K562 (cell line): ENCODE data around the gene OSBPL1A. TPM values are rescaled to one million over a fixed set of nuclear protein-coding genes. Genes with fewer than 3 reads are reported as not detected.
A peak's percentile ranks its signal among the peaks of the same experiment; 100 is the strongest.

Experiments used
- ADNP ChIP-seq: fragments of 200-800 bp; sonication (Bioruptor generic); IDR thresholded peaks from 2 replicates; pipeline ENCODE4 v1.6.1; 2016; ENCODE audit warnings: missing genetic modification characterization, missing compliant biosample characterization
- E2F3 ChIP-seq: fragments of 250-450 bp; sonication (Bioruptor Pico); IDR thresholded peaks from 2 replicates; pipeline ENCODE4 v1.4.0; 2020; ENCODE audit warnings: mild to moderate bottlenecking
- GTF2E2 ChIP-seq: fragments of 200-800 bp; sonication (Bioruptor generic); IDR thresholded peaks from 2 replicates; pipeline ENCODE4 v1.6.1; 2016; ENCODE audit warnings: missing genetic modification characterization, missing compliant biosample characterization
- MEF2A ChIP-seq: IDR thresholded peaks from 2 replicates; pipeline ENCODE4 v1.6.1; 2011; ENCODE audit warnings: low read depth, mild to moderate bottlenecking, low read length, moderate library complexity; ENCODE audit not compliant: control insufficient read depth
- RAD21 ChIP-seq, 2 experiments: fragments of 250-450 bp in 1 of 2; fragments of 450-650 bp in 1 of 2; sonication (Bioruptor Pico) in 1 of 2; formaldehyde crosslinking in 1 of 2; IDR thresholded peaks in 1 of 2; conservative IDR thresholded peaks in 1 of 2; 2 replicates each; pipeline versions ENCODE4 v1.4.0 to v1.8.0; 2020 to 2022; ENCODE audit warnings: mild to moderate bottlenecking in 2 of 2, moderate library complexity in 1 of 2
- YY1 ChIP-seq, 3 experiments: IDR thresholded peaks; 2 replicates each; pipeline ENCODE4 v1.6.1; 2011; ENCODE audit warnings: low read length in 2 of 3, mild to moderate bottlenecking in 2 of 3, moderate library complexity in 2 of 3, borderline replicate concordance in 1 of 3, control low read depth in 1 of 3, low read depth in 1 of 3; ENCODE audit not compliant: insufficient read depth in 3 of 3, insufficient replicate concordance in 2 of 3, control insufficient read depth in 1 of 3, insufficient read length in 1 of 3; ENCODE audit errors: extremely low read depth in 1 of 3
- polyA plus RNA-seq, 8 experiments: library from polyadenylated mRNA; depleted of rRNA in 4 of 8; stranded (reverse) in 5 of 8; unstranded in 3 of 8; fragments of >200 nt; fragmentation: Nextera tagmentation in 2 of 8; fragmentation: Illumina TruSeq in 1 of 8; extraction: Ambion mirVana in 2 of 8; extraction: Trizol in 1 of 8; gene quantifications; 2 replicates each; pipeline versions ENCODE4 v1.2.1 to v1.2.3, GENCODE V29; 2011 to 2014; ENCODE audit warnings: inconsistent platforms in 1 of 8, missing spikeins in 1 of 8
- total RNA-seq, 7 experiments: library from RNA; depleted of rRNA in 6 of 7; stranded (reverse); fragments of >200 nt in 6 of 7; fragmentation: Illumina TruSeq in 2 of 7; extraction: Trizol in 2 of 7; gene quantifications; 2 replicates each; pipeline versions ENCODE4 v1.2.1 to v1.2.3, GENCODE V29; 2011 to 2021; ENCODE audit warnings: low replicate concordance in 1 of 7
- TF ChIP-seq, protein P1 (sequence below): IDR thresholded peaks from 2 replicates; pipeline ENCODE4 v1.6.1; 2016; ENCODE audit warnings: missing genetic modification characterization, missing compliant biosample characterization
- TF ChIP-seq, protein P2 (sequence below), 2 experiments: fragments of 450-650 bp; formaldehyde crosslinking in 1 of 2; IDR thresholded peaks; 2 replicates each; pipeline versions ENCODE4 v1.4.0 to v1.6.1; 2014 to 2020; ENCODE audit warnings: mild to moderate bottlenecking in 2 of 2, borderline replicate concordance in 1 of 2, low read depth in 1 of 2

Gene OSBPL1A
- total and polyA plus RNA-seq, 9 of the 15 experiments (the other 6 are each of a cell fraction or from before 2014, with no cell fraction given): 0.40 to 0.49 TPM; not detected in 7

DNA sequence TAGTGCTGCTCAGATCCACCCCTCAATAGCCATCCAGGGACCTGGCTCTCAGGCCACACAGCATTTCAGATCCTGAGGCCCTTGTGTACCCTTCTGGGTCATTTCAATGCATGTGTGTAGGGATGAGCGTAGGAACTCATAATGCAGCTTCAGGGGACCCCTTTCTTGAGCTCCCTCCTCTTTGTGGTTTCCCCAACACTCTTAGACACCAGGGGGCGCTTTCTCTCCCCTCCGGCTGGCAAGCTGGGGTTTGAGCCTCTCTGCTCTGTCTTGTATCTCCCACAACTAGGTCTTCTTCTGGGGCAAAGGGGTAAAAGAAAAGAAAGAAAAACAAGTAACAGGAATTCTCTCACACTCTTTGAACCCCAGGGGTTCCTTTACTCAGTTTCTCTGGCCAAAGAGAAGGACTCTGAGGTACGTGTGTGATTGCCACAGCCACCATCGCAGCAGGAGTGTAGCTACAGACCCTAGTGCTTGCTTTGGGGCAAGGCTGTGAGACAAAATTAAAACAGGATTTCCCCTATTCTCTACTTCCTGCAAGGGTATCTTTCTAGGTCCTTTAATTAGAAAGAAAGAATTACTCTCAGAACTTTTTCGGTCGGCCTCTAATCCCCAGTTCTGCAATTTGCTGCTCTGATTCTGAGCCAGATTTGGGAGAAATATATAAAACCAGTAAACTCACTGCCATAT, 220.8 kb downstream of the OSBPL1A start (continued):
- TF ChIP-seq, protein P1, sequence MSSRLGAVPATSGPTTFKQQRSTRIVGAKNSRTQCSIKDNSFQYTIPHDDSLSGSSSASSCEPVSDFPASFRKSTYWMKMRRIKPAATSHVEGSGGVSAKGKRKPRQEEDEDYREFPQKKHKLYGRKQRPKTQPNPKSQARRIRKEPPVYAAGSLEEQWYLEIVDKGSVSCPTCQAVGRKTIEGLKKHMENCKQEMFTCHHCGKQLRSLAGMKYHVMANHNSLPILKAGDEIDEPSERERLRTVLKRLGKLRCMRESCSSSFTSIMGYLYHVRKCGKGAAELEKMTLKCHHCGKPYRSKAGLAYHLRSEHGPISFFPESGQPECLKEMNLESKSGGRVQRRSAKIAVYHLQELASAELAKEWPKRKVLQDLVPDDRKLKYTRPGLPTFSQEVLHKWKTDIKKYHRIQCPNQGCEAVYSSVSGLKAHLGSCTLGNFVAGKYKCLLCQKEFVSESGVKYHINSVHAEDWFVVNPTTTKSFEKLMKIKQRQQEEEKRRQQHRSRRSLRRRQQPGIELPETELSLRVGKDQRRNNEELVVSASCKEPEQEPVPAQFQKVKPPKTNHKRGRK (tag): no peak
- TF ChIP-seq E2F3 (CRISPR knock-in tag) (no peak), YY1 (IDR thresholded peaks at IDR 0.05; ENCODE audit: borderline replicate concordance in 1 of 3, control insufficient read depth in 1 of 3, extremely low read depth in 1 of 3, insufficient read depth in 3 of 3, insufficient read length in 1 of 3, insufficient replicate concordance in 2 of 3, low read depth in 1 of 3, low read length in 2 of 3) (peak in 1 of 3 experiments; percentile 19), ADNP (tag) (no peak), MEF2A (no peak), RAD21 (CRISPR knock-in tag; conservative IDR thresholded peaks at IDR 0.05 in 1 of 2, IDR thresholded peaks at IDR 0.05 in 1 of 2) (peak in 1 of 2 experiments; percentile 46; a peak in 2 of 4 replicates), GTF2E2 (no peak)
- TF ChIP-seq, protein P2, sequence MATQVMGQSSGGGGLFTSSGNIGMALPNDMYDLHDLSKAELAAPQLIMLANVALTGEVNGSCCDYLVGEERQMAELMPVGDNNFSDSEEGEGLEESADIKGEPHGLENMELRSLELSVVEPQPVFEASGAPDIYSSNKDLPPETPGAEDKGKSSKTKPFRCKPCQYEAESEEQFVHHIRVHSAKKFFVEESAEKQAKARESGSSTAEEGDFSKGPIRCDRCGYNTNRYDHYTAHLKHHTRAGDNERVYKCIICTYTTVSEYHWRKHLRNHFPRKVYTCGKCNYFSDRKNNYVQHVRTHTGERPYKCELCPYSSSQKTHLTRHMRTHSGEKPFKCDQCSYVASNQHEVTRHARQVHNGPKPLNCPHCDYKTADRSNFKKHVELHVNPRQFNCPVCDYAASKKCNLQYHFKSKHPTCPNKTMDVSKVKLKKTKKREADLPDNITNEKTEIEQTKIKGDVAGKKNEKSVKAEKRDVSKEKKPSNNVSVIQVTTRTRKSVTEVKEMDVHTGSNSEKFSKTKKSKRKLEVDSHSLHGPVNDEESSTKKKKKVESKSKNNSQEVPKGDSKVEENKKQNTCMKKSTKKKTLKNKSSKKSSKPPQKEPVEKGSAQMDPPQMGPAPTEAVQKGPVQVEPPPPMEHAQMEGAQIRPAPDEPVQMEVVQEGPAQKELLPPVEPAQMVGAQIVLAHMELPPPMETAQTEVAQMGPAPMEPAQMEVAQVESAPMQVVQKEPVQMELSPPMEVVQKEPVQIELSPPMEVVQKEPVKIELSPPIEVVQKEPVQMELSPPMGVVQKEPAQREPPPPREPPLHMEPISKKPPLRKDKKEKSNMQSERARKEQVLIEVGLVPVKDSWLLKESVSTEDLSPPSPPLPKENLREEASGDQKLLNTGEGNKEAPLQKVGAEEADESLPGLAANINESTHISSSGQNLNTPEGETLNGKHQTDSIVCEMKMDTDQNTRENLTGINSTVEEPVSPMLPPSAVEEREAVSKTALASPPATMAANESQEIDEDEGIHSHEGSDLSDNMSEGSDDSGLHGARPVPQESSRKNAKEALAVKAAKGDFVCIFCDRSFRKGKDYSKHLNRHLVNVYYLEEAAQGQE (IDR thresholded peaks at IDR 0.05; ENCODE audit: borderline replicate concordance): peak; percentile 17; the same call in 1 of the 2 replicates
- TF ChIP-seq, protein P2 (CRISPR knock-in tag; IDR thresholded peaks at IDR 0.05; ENCODE audit: low read depth): no peak
